HL-60 (cell line): Measurements from ENCODE around the gene PRKACG.

ENCODE experiments used
- DNase-seq, 2 experiments: peaks; one replicate each; pipeline ENCODE4 v3.0.0-alpha.2; 2010 to 2020; ENCODE audit warnings: low read depth in 1 of 2, low spot score in 1 of 2
- H3K27ac ChIP-seq: fragments of 250-450 bp; sonication (Bioruptor Pico); replicated peaks from 2 replicates; pipeline ENCODE4 v1.5.1; 2020; ENCODE audit warnings: mild to moderate bottlenecking, moderate library complexity
- H3K27me3 ChIP-seq: fragments of 250-450 bp; sonication (Bioruptor Pico); 2 replicates; pipeline ENCODE4 v1.5.1; 2021; ENCODE audit warnings: mild to moderate bottlenecking, moderate library complexity; ENCODE audit not compliant: insufficient read depth, poor library complexity, severe bottlenecking
- H3K4me3 ChIP-seq: replicated peaks from 2 replicates; pipeline ENCODE4 v1.5.1; 2011; ENCODE audit warnings: mild to moderate bottlenecking, control low read depth, low read length; ENCODE audit not compliant: insufficient read depth
- GABPA ChIP-seq: IDR thresholded peaks from 2 replicates; pipeline ENCODE4 v1.6.1; 2012; ENCODE audit warnings: low read depth
- POLR2AphosphoS5 ChIP-seq: IDR thresholded peaks from 2 replicates; pipeline ENCODE4 v1.6.1; 2012; ENCODE audit warnings: low read depth
- SPI1 ChIP-seq: IDR thresholded peaks from 2 replicates; pipeline ENCODE4 v1.6.1; 2012; ENCODE audit warnings: low read depth, mild to moderate bottlenecking, borderline replicate concordance
- TF ChIP-seq, protein P1 (sequence below): IDR thresholded peaks from 2 replicates; pipeline ENCODE4 v1.6.1; 2012; ENCODE audit warnings: low read depth; ENCODE audit not compliant: insufficient replicate concordance
- TF ChIP-seq, protein P2 (sequence below): IDR thresholded peaks from one replicate; pipeline ENCODE4 v1.5.1; 2011; ENCODE audit warnings: low read length, control low read depth, inconsistent platforms; ENCODE audit not compliant: insufficient read depth

PRKACG gene

DNA sequence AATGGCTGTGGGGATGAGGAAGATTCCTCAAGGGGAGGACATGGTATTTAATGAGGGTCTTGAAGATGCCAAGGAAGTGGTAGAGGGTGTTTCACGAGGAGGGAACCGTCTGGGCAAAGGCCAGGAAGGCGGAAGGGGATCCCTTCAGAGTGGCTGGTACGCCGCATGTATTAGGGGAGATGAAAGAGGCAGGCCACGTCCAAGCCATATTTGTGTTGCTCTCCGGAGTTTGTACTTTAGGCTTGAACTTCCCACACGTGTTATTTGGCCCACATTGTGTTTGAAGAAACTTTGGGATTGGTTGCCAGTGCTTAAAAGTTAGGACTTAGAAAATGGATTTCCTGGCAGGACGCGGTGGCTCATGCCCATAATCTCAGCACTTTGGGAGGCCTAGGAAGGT lies 22.9 kb upstream of the PRKACG start:
- peak; percentile 20 to 45 for DNase-seq
- Histone ChIP-seq H3K4me3 (peak overlapping the region; percentile 64), H3K27ac (peak overlapping the region; percentile 91), H3K27me3 (no peaks in the 10 kb centered on the region)
- TF ChIP-seq POLR2AphosphoS5 (no peak), SPI1 (no peak; the same call in 1 of the 2 replicates), GABPA (no peak)
- TF ChIP-seq, protein P1, sequence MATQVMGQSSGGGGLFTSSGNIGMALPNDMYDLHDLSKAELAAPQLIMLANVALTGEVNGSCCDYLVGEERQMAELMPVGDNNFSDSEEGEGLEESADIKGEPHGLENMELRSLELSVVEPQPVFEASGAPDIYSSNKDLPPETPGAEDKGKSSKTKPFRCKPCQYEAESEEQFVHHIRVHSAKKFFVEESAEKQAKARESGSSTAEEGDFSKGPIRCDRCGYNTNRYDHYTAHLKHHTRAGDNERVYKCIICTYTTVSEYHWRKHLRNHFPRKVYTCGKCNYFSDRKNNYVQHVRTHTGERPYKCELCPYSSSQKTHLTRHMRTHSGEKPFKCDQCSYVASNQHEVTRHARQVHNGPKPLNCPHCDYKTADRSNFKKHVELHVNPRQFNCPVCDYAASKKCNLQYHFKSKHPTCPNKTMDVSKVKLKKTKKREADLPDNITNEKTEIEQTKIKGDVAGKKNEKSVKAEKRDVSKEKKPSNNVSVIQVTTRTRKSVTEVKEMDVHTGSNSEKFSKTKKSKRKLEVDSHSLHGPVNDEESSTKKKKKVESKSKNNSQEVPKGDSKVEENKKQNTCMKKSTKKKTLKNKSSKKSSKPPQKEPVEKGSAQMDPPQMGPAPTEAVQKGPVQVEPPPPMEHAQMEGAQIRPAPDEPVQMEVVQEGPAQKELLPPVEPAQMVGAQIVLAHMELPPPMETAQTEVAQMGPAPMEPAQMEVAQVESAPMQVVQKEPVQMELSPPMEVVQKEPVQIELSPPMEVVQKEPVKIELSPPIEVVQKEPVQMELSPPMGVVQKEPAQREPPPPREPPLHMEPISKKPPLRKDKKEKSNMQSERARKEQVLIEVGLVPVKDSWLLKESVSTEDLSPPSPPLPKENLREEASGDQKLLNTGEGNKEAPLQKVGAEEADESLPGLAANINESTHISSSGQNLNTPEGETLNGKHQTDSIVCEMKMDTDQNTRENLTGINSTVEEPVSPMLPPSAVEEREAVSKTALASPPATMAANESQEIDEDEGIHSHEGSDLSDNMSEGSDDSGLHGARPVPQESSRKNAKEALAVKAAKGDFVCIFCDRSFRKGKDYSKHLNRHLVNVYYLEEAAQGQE, result no peak
- TF ChIP-seq, protein P2, sequence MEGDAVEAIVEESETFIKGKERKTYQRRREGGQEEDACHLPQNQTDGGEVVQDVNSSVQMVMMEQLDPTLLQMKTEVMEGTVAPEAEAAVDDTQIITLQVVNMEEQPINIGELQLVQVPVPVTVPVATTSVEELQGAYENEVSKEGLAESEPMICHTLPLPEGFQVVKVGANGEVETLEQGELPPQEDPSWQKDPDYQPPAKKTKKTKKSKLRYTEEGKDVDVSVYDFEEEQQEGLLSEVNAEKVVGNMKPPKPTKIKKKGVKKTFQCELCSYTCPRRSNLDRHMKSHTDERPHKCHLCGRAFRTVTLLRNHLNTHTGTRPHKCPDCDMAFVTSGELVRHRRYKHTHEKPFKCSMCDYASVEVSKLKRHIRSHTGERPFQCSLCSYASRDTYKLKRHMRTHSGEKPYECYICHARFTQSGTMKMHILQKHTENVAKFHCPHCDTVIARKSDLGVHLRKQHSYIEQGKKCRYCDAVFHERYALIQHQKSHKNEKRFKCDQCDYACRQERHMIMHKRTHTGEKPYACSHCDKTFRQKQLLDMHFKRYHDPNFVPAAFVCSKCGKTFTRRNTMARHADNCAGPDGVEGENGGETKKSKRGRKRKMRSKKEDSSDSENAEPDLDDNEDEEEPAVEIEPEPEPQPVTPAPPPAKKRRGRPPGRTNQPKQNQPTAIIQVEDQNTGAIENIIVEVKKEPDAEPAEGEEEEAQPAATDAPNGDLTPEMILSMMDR, result no peak

DNA sequence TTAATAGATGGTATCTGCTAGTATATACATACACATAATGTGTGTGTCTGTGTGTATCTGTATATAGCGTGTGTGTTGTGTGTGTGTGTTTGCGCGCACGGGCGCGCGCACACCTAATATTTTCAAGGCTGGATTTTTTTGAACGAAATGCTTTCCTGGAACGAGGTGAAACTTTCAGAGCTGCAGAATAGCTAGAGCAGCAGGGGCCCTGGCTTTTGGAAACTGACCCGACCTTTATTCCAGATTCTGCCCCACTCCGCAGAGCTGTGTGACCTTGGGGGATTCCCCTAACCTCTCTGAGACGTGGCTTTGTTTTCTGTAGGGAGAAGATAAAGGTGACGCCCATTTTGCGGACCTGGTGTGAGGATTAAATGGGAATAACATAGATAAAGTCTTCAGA lies 22.4 kb upstream of the PRKACG start:
- no peaks in the 10 kb centered on the region for H3K27me3 ChIP-seq
- peak overlapping the region; percentile 64 for H3K4me3 ChIP-seq
- TF ChIP-seq, protein P1, result no peak
- TF ChIP-seq POLR2AphosphoS5, result 0 out of 2 replicates have a peak, but pooled peaks have one; percentile 8
- peak overlapping the region; percentile 91 for H3K27ac ChIP-seq
- DNase-seq, result peak; percentile 20 to 38

DNA sequence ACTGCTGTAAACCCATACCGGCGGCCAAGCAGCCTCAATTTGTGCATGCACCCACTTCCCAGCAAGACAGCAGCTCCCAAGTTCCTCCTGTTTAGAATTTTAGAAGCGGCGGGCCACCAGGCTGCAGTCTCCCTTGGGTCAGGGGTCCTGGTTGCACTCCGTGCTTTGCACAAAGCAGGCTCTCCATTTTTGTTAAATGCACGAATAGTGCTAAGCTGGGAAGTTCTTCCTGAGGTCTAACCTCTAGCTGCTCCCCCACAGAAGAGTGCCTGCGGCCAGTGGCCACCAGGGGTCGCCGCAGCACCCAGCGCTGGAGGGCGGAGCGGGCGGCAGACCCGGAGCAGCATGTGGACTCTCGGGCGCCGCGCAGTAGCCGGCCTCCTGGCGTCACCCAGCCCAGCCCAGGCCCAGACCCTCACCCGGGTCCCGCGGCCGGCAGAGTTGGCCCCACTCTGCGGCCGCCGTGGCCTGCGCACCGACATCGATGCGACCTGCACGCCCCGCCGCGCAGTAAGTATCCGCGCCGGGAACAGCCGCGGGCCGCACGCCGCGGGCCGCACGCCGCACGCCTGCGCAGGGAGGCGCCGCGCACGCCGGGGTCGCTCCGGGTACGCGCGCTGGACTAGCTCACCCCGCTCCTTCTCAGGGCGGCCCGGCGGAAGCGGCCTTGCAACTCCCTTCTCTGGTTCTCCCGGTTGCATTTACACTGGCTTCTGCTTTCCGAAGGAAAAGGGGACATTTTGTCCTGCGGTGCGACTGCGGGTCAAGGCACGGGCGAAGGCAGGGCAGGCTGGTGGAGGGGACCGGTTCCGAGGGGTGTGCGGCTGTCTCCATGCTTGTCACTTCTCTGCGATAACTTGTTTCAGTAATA lies 21.8 kb upstream of the PRKACG start, which contains the start of gene FXN:
Gene FXN, plus strand, starts transcription at position 315 of the 871 bp plus-strand sequence. Its CDS starts 31 bp downstream, at position 346.
- peak; percentile 67 to 79 for DNase-seq
- Histone ChIP-seq H3K27me3 (no peaks in the 10 kb centered on the region), H3K4me3 (peak within 1 kb of the TSS; percentile 64), H3K27ac (peak within 1 kb of the TSS; percentile 91)
- TF ChIP-seq, protein P2, result peak; percentile 91
- TF ChIP-seq GABPA (no peak), SPI1 (0 out of 2 replicates have a peak, but pooled peaks have one; percentile 11), POLR2AphosphoS5 (peak; percentile 73)
- TF ChIP-seq, protein P1, result no peak
